Measurements from ENCODE around the gene SMARCE1. TPM values are rescaled to one million over a fixed set of nuclear protein-coding genes. Genes with fewer than 3 reads are reported as not detected.
"Not testable (repeated sequence)": the region's sequence is repeated elsewhere in the genome, so short reads cannot be mapped to it uniquely, and the experiment has no call there.

SMARCE1 gene
- total RNA-seq, 2 donors from 2014 or later: 98.1 to 114 TPM

- Mint-ChIP-seq H3K27me3 (ENCODE audit: low read depth) (no peaks in the 10 kb centered on the region), H3K4me1 (ENCODE audit: low read depth) (peaks cover 99% of the 10 kb centered on the region), H3K4me3 (peak overlapping the region; percentile 68 to 79), H3K36me3 (ENCODE audit: insufficient read depth in 2 of 2) (peaks cover 9 to 13% of the 10 kb centered on the region in 2 donors), H3K9me3 (peaks cover 3 to 7% of the 10 kb centered on the region in 2 donors), H3K27ac (peak overlapping the region; percentile 94)
- no peak for DNase-seq
- no peak for ATAC-seq (replicated peaks in 1 of 2)
Observed at GRCh38 chr17:40599468-40599763, 48.2 kb downstream of the SMARCE1 start.

DNA sequence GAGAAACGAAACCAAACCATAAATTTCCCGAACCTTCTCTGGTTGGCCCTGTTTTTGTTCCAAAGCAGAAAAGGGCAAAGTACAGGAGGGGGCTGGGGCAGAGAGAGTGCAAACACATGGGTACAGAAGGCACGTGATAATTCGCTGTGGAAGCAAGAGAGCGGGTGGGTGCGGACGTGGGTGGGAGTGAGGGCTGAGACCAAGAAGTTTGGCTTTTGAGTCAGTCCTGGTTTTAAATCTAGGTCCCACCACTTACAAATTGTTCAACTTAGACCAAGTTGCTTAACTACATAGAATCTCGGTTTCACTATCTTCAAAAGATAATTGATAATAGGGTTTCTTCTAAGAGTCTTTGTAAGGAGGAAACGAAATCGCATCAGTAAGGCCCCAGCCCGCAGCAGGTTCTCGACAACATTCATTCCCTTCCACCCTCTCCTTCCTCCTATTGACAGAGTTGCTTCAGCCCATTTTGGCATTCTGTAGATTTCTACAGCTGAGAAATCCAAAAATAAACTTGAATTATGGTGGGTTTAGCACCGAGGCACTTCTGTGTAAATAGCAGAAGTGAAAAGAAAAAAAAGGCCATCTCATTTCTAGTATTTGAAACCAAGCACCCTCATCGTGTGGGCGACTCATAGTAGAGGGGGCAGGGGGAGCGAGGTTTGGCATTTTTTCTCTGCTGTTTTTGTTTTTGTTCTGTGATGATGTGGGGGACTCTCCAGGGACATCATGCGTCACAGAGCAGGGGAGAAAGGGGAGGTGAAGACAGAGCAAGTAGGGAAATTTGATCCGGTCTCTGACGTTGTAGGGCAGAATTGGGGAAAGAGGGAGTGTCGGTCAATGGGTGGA lies 48.8 kb downstream of the SMARCE1 start:
- no peaks in the 10 kb centered on the region for H3K27me3 Mint-ChIP-seq (ENCODE audit: low read depth)
- DNase-seq (peak; percentile 82 to 92), ATAC-seq (replicated peaks in 1 of 2) (peak; percentile 63 to 70)
- peaks cover 3 to 7% of the 10 kb centered on the region in 2 donors for H3K9me3 Mint-ChIP-seq
- peak overlapping the region; percentile 94 for H3K27ac Mint-ChIP-seq
- H3K4me3 Mint-ChIP-seq: peak overlapping the region; percentile 68 to 79
- peaks cover 99% of the 10 kb centered on the region for H3K4me1 Mint-ChIP-seq (ENCODE audit: low read depth)
- peaks cover 9 to 13% of the 10 kb centered on the region in 2 donors for H3K36me3 Mint-ChIP-seq (ENCODE audit: insufficient read depth in 2 of 2)

GRCh38 chr17:40598301-40598618 lies 49.4 kb downstream of the SMARCE1 start:
- Mint-ChIP-seq H3K27ac (peak overlapping the region; percentile 94), H3K27me3 (ENCODE audit: low read depth) (no peaks in the 10 kb centered on the region), H3K4me3 (peak overlapping the region; percentile 68 to 79), H3K4me1 (ENCODE audit: low read depth) (peaks cover 95% of the 10 kb centered on the region), H3K36me3 (ENCODE audit: insufficient read depth in 2 of 2) (peaks cover 9 to 13% of the 10 kb centered on the region in 2 donors), H3K9me3 (peaks cover 3 to 7% of the 10 kb centered on the region in 2 donors)
- DNase-seq (no peak), ATAC-seq (replicated peaks in 1 of 2) (no peak)

DNA sequence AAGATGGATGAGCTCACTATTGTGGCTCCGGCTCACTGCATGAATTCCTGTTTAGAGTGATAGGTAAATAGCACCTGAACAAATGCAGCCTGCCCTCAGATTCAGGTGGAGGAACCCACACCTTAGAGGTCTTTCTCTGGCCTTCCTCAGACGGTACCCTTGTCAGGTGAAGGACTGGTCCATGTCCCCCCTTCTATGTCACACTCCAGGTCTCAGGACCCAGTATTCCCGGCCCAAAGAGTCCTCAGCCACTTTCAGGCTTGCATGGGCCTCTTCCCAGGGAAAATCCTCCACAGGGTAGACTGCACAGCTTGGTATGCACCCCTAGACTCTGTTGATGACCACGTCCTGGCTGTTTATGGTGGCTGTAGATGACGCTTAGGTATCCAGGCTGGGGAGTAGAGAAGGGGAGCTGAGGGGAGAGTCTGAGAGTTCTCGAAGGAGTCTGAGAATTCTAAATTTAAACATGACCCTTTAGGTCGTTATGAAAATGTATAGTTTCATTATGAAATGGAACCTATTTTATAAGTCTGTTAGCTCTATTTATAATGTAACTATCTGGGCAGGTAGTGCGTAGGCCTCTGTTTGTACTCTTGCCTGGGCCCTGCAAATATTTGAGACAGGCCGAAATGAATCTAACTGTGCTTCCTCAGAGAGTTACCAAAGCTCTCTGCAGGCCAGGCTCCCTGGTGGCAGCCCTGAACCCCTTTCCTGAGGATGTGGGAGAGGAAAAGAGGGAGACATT lies 49.9 kb downstream of the SMARCE1 start:
- H3K36me3 Mint-ChIP-seq (ENCODE audit: insufficient read depth in 2 of 2): peaks cover 9 to 13% of the 10 kb centered on the region in 2 donors
- no peak for ATAC-seq (replicated peaks in 1 of 2)
- no peaks in the 10 kb centered on the region for H3K27me3 Mint-ChIP-seq (ENCODE audit: low read depth)
- DNase-seq: no peak
- H3K9me3 Mint-ChIP-seq: peaks cover 3 to 7% of the 10 kb centered on the region in 2 donors
- H3K27ac Mint-ChIP-seq: peak overlapping the region; percentile 94
- H3K4me3 Mint-ChIP-seq: peak overlapping the region; percentile 68 to 79
- peaks cover 90% of the 10 kb centered on the region for H3K4me1 Mint-ChIP-seq (ENCODE audit: low read depth)

GRCh38 chr17:40597156-40597555 lies 50.5 kb downstream of the SMARCE1 start:
- Mint-ChIP-seq H3K27ac (peak overlapping the region; percentile 94), H3K4me1 (ENCODE audit: low read depth) (peaks cover 84% of the 10 kb centered on the region), H3K9me3 (peaks cover 3 to 7% of the 10 kb centered on the region in 2 donors), H3K36me3 (ENCODE audit: insufficient read depth in 2 of 2) (peaks cover 9 to 13% of the 10 kb centered on the region in 2 donors), H3K4me3 (peak overlapping the region; percentile 68 to 79), H3K27me3 (ENCODE audit: low read depth) (no peaks in the 10 kb centered on the region)
- no peak for DNase-seq
- no peak for ATAC-seq (replicated peaks in 1 of 2)

- Mint-ChIP-seq H3K27me3 (ENCODE audit: low read depth) (no peaks in the 10 kb centered on the region), H3K4me1 (ENCODE audit: low read depth) (peaks cover 78% of the 10 kb centered on the region), H3K9me3 (peaks cover 3 to 7% of the 10 kb centered on the region in 2 donors), H3K27ac (peak overlapping the region; percentile 34), H3K36me3 (ENCODE audit: insufficient read depth in 2 of 2) (peaks cover 9 to 13% of the 10 kb centered on the region in 2 donors), H3K4me3 (peak overlapping the region; percentile 45 to 64)
- peak; percentile 39 to 42 for ATAC-seq (replicated peaks in 1 of 2)
- DNase-seq: peak in 1 of 2 donors; percentile 51
Observed at GRCh38 chr17:40596261-40596919, 51.2 kb downstream of the SMARCE1 start.

DNA sequence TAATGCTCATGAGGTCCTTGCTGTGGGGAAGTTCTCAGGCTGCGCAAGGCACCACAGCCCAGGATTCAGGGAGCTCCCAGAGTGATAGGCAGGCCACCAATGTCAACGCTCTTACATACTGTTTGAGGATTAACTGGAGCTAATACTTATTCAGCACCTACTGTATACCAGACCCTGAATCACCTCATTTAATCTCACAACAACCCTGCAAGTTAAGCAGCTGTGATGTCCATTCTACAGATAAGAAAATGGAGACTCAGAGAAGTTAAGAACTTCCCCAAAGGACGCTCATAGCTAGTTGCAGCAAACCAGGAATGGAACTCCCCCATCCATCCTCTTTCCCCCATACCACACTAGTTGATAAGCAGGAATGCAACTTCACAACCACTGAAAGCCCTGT lies 56.9 kb downstream of the SMARCE1 start:
- Mint-ChIP-seq H3K4me1 (ENCODE audit: low read depth) (peaks cover 75% of the 10 kb centered on the region), H3K9me3 (peaks cover 7 to 14% of the 10 kb centered on the region in 2 donors), H3K27ac (no peak overlapping the region), H3K36me3 (ENCODE audit: insufficient read depth in 2 of 2) (peaks cover 17 to 23% of the 10 kb centered on the region in 2 donors), H3K4me3 (no peak overlapping the region), H3K27me3 (ENCODE audit: low read depth) (no peaks in the 10 kb centered on the region)
- no peak for DNase-seq
- no peak for ATAC-seq (replicated peaks in 1 of 2)

DNA sequence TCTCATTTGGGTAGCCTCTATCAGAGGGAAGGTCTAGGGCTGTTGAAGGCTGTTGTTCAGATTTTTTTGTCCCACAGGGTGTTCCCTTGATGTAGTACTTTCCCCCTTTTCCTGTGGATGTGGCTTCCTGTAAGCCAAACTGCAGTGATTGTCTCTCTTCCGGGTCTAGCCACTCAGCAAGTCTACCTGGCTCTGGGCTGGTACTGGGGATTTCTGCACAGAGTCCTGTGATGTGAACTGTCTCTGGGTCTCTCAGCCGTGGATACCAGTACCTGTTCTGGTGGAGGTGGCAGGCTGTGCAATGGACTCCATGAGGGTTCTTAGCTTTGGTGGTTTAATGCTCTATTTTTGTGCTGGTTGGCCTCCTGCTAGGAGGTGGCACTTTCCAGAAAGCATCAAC lies 59.1 kb downstream of the SMARCE1 start:
- no peak for ATAC-seq (replicated peaks in 1 of 2)
- Mint-ChIP-seq H3K9me3 (peaks cover 20 to 21% of the 10 kb centered on the region in 2 donors), H3K36me3 (ENCODE audit: insufficient read depth in 2 of 2) (peaks cover 29 to 43% of the 10 kb centered on the region in 2 donors), H3K4me3 (peak overlapping the region; percentile 11 to 25), H3K27me3 (ENCODE audit: low read depth) (no peaks in the 10 kb centered on the region), H3K27ac (no peak overlapping the region), H3K4me1 (ENCODE audit: low read depth) (peaks cover 59% of the 10 kb centered on the region)
- no peak for DNase-seq

- H3K27ac Mint-ChIP-seq: peak overlapping the region; percentile 79
Observed at GRCh38 chr17:40586264-40586663, 61.4 kb downstream of the SMARCE1 start.

GRCh38 chr17:40584950-40585349 lies 62.7 kb downstream of the SMARCE1 start:
- H3K4me1 Mint-ChIP-seq (ENCODE audit: low read depth): peaks cover 81% of the 10 kb centered on the region
- DNase-seq; H3K4me3 Mint-ChIP-seq; ATAC-seq (replicated peaks in 1 of 2); H3K27ac Mint-ChIP-seq; H3K27me3 Mint-ChIP-seq (ENCODE audit: low read depth): not testable (repeated sequence)
- H3K9me3 Mint-ChIP-seq: peaks cover 20 to 23% of the 10 kb centered on the region in 2 donors
- H3K36me3 Mint-ChIP-seq (ENCODE audit: insufficient read depth in 2 of 2): peaks cover 31 to 44% of the 10 kb centered on the region in 2 donors

More at GRCh38 chr17:40586264-40586663, 61.4 kb downstream of the SMARCE1 start:
- H3K27me3 Mint-ChIP-seq (ENCODE audit: low read depth); DNase-seq; ATAC-seq (replicated peaks in 1 of 2): not testable (repeated sequence)
- H3K4me3 Mint-ChIP-seq: peak overlapping the region; percentile 42 to 58
- peaks cover 78% of the 10 kb centered on the region for H3K4me1 Mint-ChIP-seq (ENCODE audit: low read depth)
- peaks cover 31 to 45% of the 10 kb centered on the region in 2 donors for H3K36me3 Mint-ChIP-seq (ENCODE audit: insufficient read depth in 2 of 2)
- peaks cover 20 to 23% of the 10 kb centered on the region in 2 donors for H3K9me3 Mint-ChIP-seq

GRCh38 chr17:40582328-40582901 lies 65.2 kb downstream of the SMARCE1 start:
- DNase-seq: peak; percentile 61 to 74
- peaks cover 77% of the 10 kb centered on the region for H3K4me1 Mint-ChIP-seq (ENCODE audit: low read depth)

GRCh38 chr17:40580140-40580539 lies 67.5 kb downstream of the SMARCE1 start:
- H3K4me3 Mint-ChIP-seq: peak overlapping the region in 1 of 2 donors; percentile 22
- peaks cover 17 to 32% of the 10 kb centered on the region in 2 donors for H3K36me3 Mint-ChIP-seq (ENCODE audit: insufficient read depth in 2 of 2)
- H3K27me3 Mint-ChIP-seq (ENCODE audit: low read depth): no peaks in the 10 kb centered on the region
- H3K4me1 Mint-ChIP-seq (ENCODE audit: low read depth): peaks cover 79% of the 10 kb centered on the region
- H3K9me3 Mint-ChIP-seq: peaks cover 12 to 15% of the 10 kb centered on the region in 2 donors
- no peak overlapping the region for H3K27ac Mint-ChIP-seq
- ATAC-seq (replicated peaks in 1 of 2) (no peak), DNase-seq (no peak)

More at GRCh38 chr17:40582328-40582901, 65.2 kb downstream of the SMARCE1 start:
- Mint-ChIP-seq H3K4me3 (peak overlapping the region; percentile 72 to 84), H3K27me3 (ENCODE audit: low read depth) (no peaks in the 10 kb centered on the region), H3K36me3 (ENCODE audit: insufficient read depth in 2 of 2) (peaks cover 23 to 33% of the 10 kb centered on the region in 2 donors), H3K9me3 (peaks cover 16 to 20% of the 10 kb centered on the region in 2 donors), H3K27ac (peak overlapping the region; percentile 86)
- ATAC-seq (replicated peaks in 1 of 2): peak; percentile 72 to 77
